Posterior vena cava (tissue), 2 donors: ENCODE data around the gene SH2D3C. TPM values are rescaled to one million over a fixed set of nuclear protein-coding genes. Genes with fewer than 3 reads are reported as not detected.
A peak's percentile ranks its signal among the peaks of the same experiment; 100 is the strongest.

ENCODE experiments used
- DNase-seq: peaks from one replicate; pipeline ENCODE4 v3.0.0-alpha.2; 2020; ENCODE audit warnings: low spot score
- intact Hi-C, 2 donors: fragments of 100-400 bp; cut with DNase I; formaldehyde crosslinking; loops; one replicate each; pipeline versions ENCODE4 v1.14.1 to v1.14.2; 2022 to 2023
- total RNA-seq, 2 donors: library from RNA; stranded (reverse); fragmentation: NEBNext Ultra II Directional; extraction: Animal tissue kit (Norgen Biotek cat#: 25700); gene quantifications; one replicate each; pipeline ENCODE4 v1.2.1, GENCODE V29; 2021
- donor health status: DM: yes; HTN: yes; CAD: no.
- donor health status: DM: yes; HTN: yes; CAD: no.

SH2D3C gene
- total RNA-seq, 2 donors from 2014 or later: 13.7 to 18.9 TPM

DNA sequence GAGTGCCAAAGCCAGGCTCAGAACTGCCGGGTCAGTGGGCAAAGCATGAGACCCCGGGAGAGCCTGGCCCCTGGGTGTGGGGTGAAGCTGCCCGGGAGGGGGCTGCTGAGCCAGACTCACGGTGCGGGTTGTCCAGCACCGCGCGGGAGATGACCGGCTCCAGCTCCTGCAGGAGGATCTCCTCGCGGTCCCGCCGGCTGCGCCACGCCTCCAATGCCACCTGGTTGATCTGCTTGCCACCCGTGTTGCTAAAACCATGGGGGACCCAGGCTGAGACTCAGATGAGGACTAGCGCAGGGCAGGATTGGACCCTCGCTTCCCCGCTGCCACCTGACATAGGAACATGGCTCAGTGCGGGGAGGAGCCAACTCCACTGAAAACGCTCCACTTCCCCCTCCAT, 46.0 kb downstream of the SH2D3C start:
- no peak for DNase-seq
- intact Hi-C loops: loop anchor here (5.0 to 10.0 kb wide), 4 partner anchors 132 to 210 kb away; no protein-coding TSS in a partner anchor

- intact Hi-C loops: loop anchor here (5.0 to 10.0 kb wide), 4 partner anchors 133 to 210 kb away; no protein-coding TSS in a partner anchor
- DNase-seq: no peak
Measured at GRCh38 chr9:127731938-127732337, 46.5 kb downstream of the SH2D3C start.

DNA sequence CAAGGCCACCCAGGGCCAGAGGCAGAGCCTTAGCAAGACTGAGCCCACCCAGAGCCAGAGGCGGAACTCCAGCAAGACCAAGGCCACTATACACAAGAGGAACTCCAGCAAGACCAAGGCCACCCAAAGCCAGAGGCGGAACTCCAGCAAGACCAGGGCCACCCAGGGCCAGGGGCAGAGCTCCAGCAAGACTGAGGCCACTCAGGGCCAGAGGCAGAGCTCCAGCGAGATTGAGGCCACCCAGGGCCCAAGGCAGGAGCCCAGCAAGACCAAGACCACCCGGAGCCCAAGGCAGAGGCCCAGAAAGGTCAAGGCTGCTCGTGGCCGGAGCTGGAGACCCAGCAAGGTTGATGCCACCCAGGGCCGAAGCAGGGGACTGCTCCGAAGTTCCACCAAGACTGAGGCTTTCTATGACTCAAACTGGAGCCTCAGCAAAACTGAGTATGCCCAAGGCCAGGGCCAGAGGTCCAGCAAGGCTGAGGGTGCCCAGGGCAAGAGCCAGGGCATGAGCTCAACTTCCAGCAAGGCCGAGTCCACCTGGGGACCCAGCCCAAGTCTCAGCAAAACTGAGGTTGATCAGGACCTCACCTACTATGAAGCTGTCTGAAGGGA, 47.6 kb downstream of the SH2D3C start:
- intact Hi-C loops: loop anchor here (5.0 to 10.0 kb wide), 4 partner anchors 134 to 209 kb away; no protein-coding TSS in a partner anchor
- DNase-seq: no peak

DNA sequence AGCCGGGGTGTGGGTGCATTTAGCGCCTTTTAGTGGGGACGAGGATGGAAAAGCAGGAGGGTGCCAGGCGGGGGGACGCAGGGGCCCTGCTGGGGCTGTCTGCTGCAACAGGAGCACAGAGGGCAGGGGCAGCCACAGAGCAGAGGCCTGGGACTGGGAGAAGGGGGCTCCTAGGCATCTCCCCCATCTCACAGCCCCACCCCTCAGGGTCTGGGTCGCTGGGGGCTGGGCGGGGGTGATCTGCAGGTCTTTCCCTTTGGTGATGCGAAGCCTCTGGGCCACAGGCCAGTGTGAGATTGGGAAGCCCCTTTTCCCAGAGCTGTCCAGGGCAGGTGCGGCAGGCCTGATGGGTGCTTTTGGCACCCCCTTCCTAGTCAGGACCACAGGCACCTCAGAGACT, 48.2 kb downstream of the SH2D3C start:
- intact Hi-C loops: loop anchor here (5.0 to 10.0 kb wide), 4 partner anchors 135 to 208 kb away; no protein-coding TSS in a partner anchor
- no peak for DNase-seq

GRCh38 chr9:127729522-127730256, 48.8 kb downstream of the SH2D3C start:
- intact Hi-C loops: loop anchor here (5.0 to 10.0 kb wide), 5 partner anchors 135 to 225 kb away; no protein-coding TSS in a partner anchor
- DNase-seq: no peak

DNA sequence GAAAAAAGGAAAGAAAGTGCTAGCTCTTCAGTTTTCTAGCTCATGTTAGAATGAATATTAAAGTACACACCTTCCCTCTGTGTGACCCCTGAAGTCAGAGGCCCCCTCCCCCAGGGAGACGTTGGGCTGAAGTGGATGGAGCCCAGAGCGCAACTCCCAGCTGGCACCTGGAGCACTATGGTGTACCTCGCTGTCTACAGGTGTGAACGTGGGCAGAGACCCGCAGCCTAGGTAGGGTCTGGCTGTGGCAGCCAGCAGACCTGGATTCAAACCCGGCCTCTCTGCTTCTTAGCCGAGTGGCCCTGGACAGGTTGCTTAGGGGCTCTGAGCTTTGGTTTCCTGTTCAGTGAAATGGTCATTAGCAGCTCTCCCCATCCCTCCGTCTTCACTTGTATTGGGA, 49.7 kb downstream of the SH2D3C start:
- peak; percentile 59 for DNase-seq
- intact Hi-C loops: loop anchor here in 1 of 2 donors (10.0 kb wide), 1 partner anchor 224 kb away; no protein-coding TSS in a partner anchor

DNA sequence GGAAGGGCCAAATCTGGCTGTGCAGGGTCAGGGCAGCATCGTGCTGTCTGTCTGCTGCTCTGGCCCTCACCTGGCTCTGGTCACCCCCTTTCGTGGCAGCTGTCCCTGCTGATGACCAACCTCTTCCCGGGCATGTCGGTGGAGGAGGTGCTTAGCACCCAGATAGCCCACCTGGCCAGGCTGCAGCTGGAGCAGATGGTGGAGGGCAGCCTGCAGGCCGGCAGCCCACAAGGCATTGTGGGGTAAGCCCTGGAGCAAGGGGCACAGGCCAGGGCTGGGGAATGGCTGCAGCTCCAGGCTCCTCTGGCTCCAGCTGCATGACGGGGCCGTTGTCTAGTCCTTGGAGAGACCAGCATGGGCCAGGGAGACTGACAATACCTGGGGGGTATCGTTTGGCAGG, 51.6 kb downstream of the SH2D3C start:
- intact Hi-C loops: loop anchor here in 1 of 2 donors (10.0 kb wide), 1 partner anchor 222 kb away; no protein-coding TSS in a partner anchor
- no peak for DNase-seq

DNA sequence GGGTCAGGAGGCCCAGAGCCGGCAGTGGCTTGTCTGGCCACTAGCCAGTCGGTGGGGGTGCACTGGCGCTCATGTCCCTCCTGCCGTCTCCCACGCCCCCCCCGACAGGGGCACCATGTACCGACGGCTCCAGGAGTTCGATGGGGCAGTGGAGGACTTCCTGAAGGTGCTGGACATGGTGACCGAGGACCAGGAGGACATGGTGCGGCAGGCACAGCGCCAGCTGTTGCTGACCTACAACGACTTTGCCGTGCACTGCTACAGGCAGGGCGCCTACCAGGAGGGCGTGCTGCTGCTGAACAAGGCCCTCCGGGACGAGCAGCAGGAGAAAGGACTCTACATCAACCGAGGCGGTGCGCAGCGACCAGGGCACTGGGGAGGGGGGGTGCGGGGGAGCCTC, 54.5 kb downstream of the SH2D3C start:
- DNase-seq: no peak

DNA sequence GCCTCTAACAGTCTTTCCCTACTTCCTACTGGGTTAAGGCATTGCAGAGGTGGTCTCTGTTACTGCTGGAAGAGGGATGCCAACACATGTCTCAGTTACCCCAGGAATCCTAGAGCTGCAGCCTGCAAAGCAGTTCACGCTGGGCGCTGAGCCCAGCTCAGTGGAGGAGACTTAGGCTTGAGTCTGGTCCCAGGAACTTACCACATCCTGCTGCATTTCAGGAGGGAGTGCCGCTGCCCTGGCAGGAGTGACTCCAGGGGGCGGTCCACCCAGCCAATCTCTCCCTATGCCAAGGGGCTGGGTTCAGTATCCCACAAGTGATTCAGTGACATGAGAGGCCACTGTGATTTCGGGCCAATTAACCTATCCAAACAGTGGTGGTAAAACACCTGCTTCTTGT, 55.0 kb downstream of the SH2D3C start:
- intact Hi-C loops: loop anchor here in 1 of 2 donors (5.0 to 10.0 kb wide), 2 partner anchors 116 to 219 kb away; no protein-coding TSS in a partner anchor
- no peak for DNase-seq

More for the DNA sequence above, 54.5 kb downstream of the SH2D3C start:
- intact Hi-C loops: loop anchor here in 1 of 2 donors (5.0 to 10.0 kb wide), 2 partner anchors 117 to 219 kb away; no protein-coding TSS in a partner anchor

- intact Hi-C loops: loop anchor here in 1 of 2 donors (5.0 to 10.0 kb wide), 2 partner anchors 116 to 218 kb away; no protein-coding TSS in a partner anchor
Measured at GRCh38 chr9:127723013-127723412, 55.5 kb downstream of the SH2D3C start.

DNA sequence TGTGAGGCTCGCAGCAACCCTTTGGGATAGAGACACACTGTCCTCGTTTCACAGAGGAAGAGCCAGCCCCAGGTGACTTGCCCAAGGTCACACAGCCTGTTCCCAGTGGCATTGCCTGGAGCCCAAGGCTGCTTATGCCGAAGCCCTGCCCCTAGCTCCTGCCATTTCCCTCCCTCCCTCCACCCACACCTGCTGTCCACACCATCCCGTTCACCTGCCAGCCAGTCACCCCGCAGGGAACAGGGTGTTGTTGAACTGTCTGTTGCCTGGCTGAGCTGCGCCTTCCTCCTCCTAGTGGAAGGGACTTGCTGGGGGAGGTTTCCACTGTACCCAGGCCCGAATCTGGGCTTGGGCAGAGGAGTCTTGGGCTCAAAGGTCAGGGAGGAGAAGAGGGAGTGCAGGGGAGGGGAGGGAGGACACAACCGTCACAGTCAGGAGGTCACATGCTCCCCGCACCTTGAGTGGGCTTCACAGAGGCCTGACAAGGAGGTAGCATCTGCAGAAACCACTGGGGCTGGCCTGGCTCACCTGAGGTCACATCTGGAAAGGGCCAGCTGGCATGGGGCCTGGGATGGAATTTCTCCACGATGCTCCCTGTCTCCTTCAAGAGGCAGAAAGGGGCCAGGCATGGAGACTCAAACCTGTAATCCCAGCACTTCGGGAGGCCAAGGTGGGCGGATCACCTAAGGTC, 56.3 kb downstream of the SH2D3C start:
- no peak for DNase-seq
- intact Hi-C loops: loop anchor here in 1 of 2 donors (5.0 to 10.0 kb wide), 2 partner anchors 115 to 217 kb away; no protein-coding TSS in a partner anchor

More at GRCh38 chr9:127723013-127723412, 55.5 kb downstream of the SH2D3C start:
- DNase-seq: no peak

- intact Hi-C loops: loop anchor here in 1 of 2 donors (5.0 to 10.0 kb wide), 2 partner anchors 114 to 217 kb away; no protein-coding TSS in a partner anchor
- DNase-seq: no peak
Measured at GRCh38 chr9:127721391-127721821, 57.1 kb downstream of the SH2D3C start.

DNA sequence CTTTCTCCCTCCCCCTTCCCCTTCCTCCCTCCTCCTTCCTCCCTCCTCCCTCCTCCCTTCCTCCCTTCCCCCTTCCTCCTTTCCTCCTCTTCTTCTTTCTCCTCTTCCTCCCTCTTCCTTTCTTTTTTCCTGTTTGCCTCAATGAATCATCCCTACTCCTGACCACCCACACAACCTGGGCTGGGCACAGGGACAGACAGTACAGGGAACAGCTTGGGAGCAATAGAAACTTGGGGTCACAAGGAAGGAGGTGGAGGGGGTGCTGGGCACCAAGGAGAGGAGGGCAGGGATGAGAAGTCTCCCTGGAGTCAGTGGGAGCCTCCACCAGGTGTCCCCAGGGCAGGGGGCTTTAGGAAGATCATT, 57.6 kb downstream of the SH2D3C start:
- no peak for DNase-seq
- intact Hi-C loops: loop anchor here in 1 of 2 donors (5.0 to 10.0 kb wide), 2 partner anchors 114 to 216 kb away; no protein-coding TSS in a partner anchor

GRCh38 chr9:127720031-127720864, 58.2 kb downstream of the SH2D3C start:
- DNase-seq: peak; percentile 65
- intact Hi-C loops: loop anchor here in 1 of 2 donors (5.0 to 10.0 kb wide), 2 partner anchors 113 to 215 kb away; no protein-coding TSS in a partner anchor

- intact Hi-C loops: no loop called here
- DNase-seq: no peak
Measured at GRCh38 chr9:127717766-127718165, 60.7 kb downstream of the SH2D3C start.

- intact Hi-C loops: no loop called here
Measured at GRCh38 chr9:127716412-127716811, 62.1 kb downstream of the SH2D3C start.

GRCh38 chr9:127715470-127716337, 62.8 kb downstream of the SH2D3C start, which contains the start of the genes PTRH1 and TTC16:
Gene PTRH1 (minus strand): TSS chr9:127715663. CDS start chr9:127715639, 24 bp downstream.
Gene TTC16 (plus strand): TSS chr9:127716079. CDS start chr9:127716146, 67 bp downstream.
- peak; percentile 99 for DNase-seq
- intact Hi-C loops: no loop called here

More at GRCh38 chr9:127716412-127716811, 62.1 kb downstream of the SH2D3C start:
- no peak for DNase-seq
